Effector memory CD8-positive, alpha-beta T cell (primary cell): Measurements from ENCODE around the gene CADM2.

Experiments used
- ATAC-seq: fragments of 150-1000 bp; cut with Tn5 transposase; replicated peaks from 2 replicates; pipeline ENCODE4 v1.10.0; 2021; ENCODE audit warnings: mild to moderate bottlenecking, moderate library complexity
- DNase-seq, 3 experiments: peaks; one replicate each; pipeline ENCODE4 v3.0.0; 2021
- H3K27ac Mint-ChIP-seq, 2 donors: one replicate each; pipeline ENCODE4 v1.8.0; 2022; ENCODE audit warnings: mild to moderate bottlenecking in 2 of 2, mixed read lengths in 2 of 2, moderate library complexity in 2 of 2
- H3K27me3 Mint-ChIP-seq, 2 donors: one replicate each; pipeline ENCODE4 v1.8.0; 2022; ENCODE audit warnings: mixed read lengths in 2 of 2
- H3K36me3 Mint-ChIP-seq: one replicate; pipeline ENCODE4 v1.8.0; 2022; ENCODE audit warnings: mild to moderate bottlenecking, moderate library complexity, mixed read lengths; ENCODE audit not compliant: insufficient read depth
- H3K4me1 Mint-ChIP-seq, 2 donors: one replicate each; pipeline ENCODE4 v1.8.0; 2022; ENCODE audit warnings: low read depth in 2 of 2, mixed read lengths in 2 of 2
- H3K4me3 Mint-ChIP-seq, 2 donors: one replicate each; pipeline ENCODE4 v1.8.0; 2022; ENCODE audit warnings: mild to moderate bottlenecking in 2 of 2, mixed read lengths in 2 of 2, moderate library complexity in 2 of 2
- H3K9me3 Mint-ChIP-seq, 2 donors: one replicate each; pipeline ENCODE4 v1.8.0; 2022; ENCODE audit warnings: mixed read lengths in 2 of 2

CADM2 gene

GRCh38 chr3:85796140-85796539, 837.4 kb downstream of the CADM2 start:
- no peak for ATAC-seq
- no peak overlapping the region for H3K4me3 Mint-ChIP-seq

GRCh38 chr3:85800676-85801075, 841.9 kb downstream of the CADM2 start:
- no peaks in the 10 kb centered on the region for H3K36me3 Mint-ChIP-seq
- H3K4me1 Mint-ChIP-seq: no peaks in the 10 kb centered on the region
- H3K9me3 Mint-ChIP-seq: peaks cover 6 to 17% of the 10 kb centered on the region in 2 donors
- ATAC-seq (no peak), DNase-seq (no peak)
- H3K4me3 Mint-ChIP-seq: no peak overlapping the region
- H3K27me3 Mint-ChIP-seq: no peaks in the 10 kb centered on the region
- H3K27ac Mint-ChIP-seq: no peak overlapping the region

More at GRCh38 chr3:85796140-85796539, 837.4 kb downstream of the CADM2 start:
- Mint-ChIP-seq H3K36me3 (no peaks in the 10 kb centered on the region), H3K4me1 (no peaks in the 10 kb centered on the region), H3K27me3 (no peaks in the 10 kb centered on the region), H3K27ac (no peak overlapping the region), H3K9me3 (peaks cover 13 to 17% of the 10 kb centered on the region in 2 donors)
- no peak for DNase-seq

DNA sequence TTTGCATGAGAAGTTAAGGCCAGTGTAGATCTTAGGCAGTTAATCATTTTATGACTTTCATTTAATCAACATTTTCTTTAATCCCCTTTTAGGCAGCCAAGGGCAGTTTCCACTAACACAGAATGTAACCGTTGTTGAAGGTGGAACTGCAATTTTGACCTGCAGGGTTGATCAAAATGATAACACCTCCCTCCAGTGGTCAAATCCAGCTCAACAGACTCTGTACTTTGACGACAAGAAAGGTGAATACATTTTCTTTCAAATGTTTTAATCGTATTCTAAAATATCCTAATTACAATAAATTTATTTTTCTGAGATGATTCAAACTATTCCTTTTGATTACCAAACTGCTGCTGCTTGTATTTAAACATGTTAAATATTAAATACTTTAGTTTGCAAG, 843.2 kb downstream of the CADM2 start:
- ATAC-seq (no peak), DNase-seq (no peak)
- H3K27me3 Mint-ChIP-seq: no peaks in the 10 kb centered on the region
- no peak overlapping the region for H3K27ac Mint-ChIP-seq
- H3K9me3 Mint-ChIP-seq: peaks cover 6 to 17% of the 10 kb centered on the region in 2 donors
- H3K4me3 Mint-ChIP-seq: no peak overlapping the region
- no peaks in the 10 kb centered on the region for H3K4me1 Mint-ChIP-seq
- no peaks in the 10 kb centered on the region for H3K36me3 Mint-ChIP-seq

- no peaks in the 10 kb centered on the region for H3K4me1 Mint-ChIP-seq
- DNase-seq (no peak), ATAC-seq (no peak)
- H3K4me3 Mint-ChIP-seq: no peak overlapping the region
- peaks cover 0 to 8% of the 10 kb centered on the region in 2 donors for H3K9me3 Mint-ChIP-seq
- H3K27me3 Mint-ChIP-seq: no peaks in the 10 kb centered on the region
- H3K27ac Mint-ChIP-seq: no peak overlapping the region
- H3K36me3 Mint-ChIP-seq: no peaks in the 10 kb centered on the region
Measured at GRCh38 chr3:85808755-85809154, 850.0 kb downstream of the CADM2 start.

DNA sequence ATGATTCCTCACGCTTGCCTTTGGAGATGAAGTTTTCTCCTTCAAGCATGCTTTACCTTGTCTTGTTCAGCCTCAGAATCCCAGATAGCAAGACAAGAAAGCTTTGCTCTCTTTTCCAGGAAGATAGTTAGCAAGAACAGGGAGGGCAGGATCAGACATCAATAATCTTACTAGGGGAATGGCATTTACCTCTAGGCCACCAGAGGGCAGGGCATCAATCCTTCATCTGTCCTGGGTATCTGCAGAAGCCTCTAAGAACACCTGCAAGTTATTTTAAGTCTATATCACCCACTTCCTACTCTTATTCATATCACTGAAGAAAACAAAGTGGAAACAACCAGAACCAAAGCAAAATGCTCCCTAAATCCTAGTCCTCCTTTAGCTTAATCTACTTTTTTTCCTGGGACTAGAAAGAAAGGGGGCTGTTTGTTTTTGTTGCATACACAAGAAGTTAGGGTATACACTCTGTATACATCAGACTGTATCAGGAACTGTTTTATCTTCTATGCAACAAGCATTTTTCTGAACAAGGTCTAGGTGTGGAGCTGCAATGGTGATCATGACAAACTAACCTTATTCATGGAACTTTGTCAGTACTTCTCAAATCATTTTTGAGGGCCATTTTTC, 862.5 kb downstream of the CADM2 start:
- ATAC-seq: no peak
- Mint-ChIP-seq H3K36me3 (no peaks in the 10 kb centered on the region), H3K9me3 (peaks cover 1 to 9% of the 10 kb centered on the region in 2 donors), H3K27ac (no peak overlapping the region), H3K4me1 (no peaks in the 10 kb centered on the region), H3K27me3 (no peaks in the 10 kb centered on the region), H3K4me3 (no peak overlapping the region)
- DNase-seq: no peak

- no peaks in the 10 kb centered on the region for H3K27me3 Mint-ChIP-seq
- no peak for DNase-seq
Measured at GRCh38 chr3:85835857-85836440, 877.2 kb downstream of the CADM2 start.

DNA sequence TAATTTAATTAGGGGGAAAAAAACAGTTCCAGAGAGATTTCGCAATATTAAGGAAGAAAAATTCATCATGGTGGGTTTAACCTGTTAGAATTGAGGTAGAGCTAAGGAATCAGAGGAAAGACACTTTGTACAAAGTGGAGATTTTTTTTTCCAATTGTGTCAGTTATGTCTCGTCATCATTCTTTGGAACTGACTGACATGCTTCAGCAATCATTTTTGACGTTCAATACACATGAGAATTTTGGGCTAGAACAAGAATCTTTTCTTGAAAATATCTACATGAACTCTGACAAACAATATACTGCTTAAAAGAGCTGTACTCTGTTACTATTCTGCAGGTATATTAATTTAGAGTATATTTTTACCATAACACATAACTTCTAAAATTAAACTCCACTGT, 878.6 kb downstream of the CADM2 start:
- no peak overlapping the region for H3K27ac Mint-ChIP-seq
- H3K9me3 Mint-ChIP-seq: peaks cover 0 to under 1% of the 10 kb centered on the region in 2 donors
- no peak for DNase-seq
- no peaks in the 10 kb centered on the region for H3K36me3 Mint-ChIP-seq
- H3K4me3 Mint-ChIP-seq: no peak overlapping the region
- ATAC-seq: no peak
- no peaks in the 10 kb centered on the region for H3K4me1 Mint-ChIP-seq
- no peaks in the 10 kb centered on the region for H3K27me3 Mint-ChIP-seq

More at GRCh38 chr3:85835857-85836440, 877.2 kb downstream of the CADM2 start:
- no peaks in the 10 kb centered on the region for H3K4me1 Mint-ChIP-seq
- no peak overlapping the region for H3K4me3 Mint-ChIP-seq
- no peak for ATAC-seq
- peaks cover 0 to 9% of the 10 kb centered on the region in 2 donors for H3K9me3 Mint-ChIP-seq
- H3K36me3 Mint-ChIP-seq: no peaks in the 10 kb centered on the region
- no peak overlapping the region for H3K27ac Mint-ChIP-seq

DNA sequence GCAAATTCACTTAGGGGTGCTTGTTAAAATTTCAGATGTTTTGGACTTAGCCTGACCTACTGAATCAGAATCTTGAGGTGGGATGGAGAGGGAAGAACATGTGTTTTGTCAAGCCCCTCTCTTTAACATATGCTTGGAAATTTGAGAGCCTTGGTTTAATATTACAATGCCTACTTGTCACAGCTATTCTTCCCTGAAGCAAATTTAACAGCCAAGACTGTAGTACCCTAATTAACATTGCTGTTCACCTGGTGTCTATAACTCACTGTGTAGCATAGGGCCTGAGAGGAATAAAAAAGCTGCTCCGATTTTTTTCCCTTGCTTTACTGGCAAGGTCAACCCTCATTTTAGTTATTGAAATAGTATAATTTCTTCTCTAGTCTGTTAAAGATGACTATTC, 880.1 kb downstream of the CADM2 start:
- DNase-seq: no peak
- no peaks in the 10 kb centered on the region for H3K4me1 Mint-ChIP-seq
- no peaks in the 10 kb centered on the region for H3K36me3 Mint-ChIP-seq
- no peaks in the 10 kb centered on the region for H3K9me3 Mint-ChIP-seq
- ATAC-seq: no peak
- no peaks in the 10 kb centered on the region for H3K27me3 Mint-ChIP-seq
- no peak overlapping the region for H3K4me3 Mint-ChIP-seq
- H3K27ac Mint-ChIP-seq: no peak overlapping the region

- DNase-seq: no peak
- Mint-ChIP-seq H3K4me3 (no peak overlapping the region), H3K9me3 (no peaks in the 10 kb centered on the region), H3K27ac (no peak overlapping the region), H3K4me1 (no peaks in the 10 kb centered on the region), H3K27me3 (no peaks in the 10 kb centered on the region), H3K36me3 (no peaks in the 10 kb centered on the region)
- ATAC-seq: no peak
Measured at GRCh38 chr3:85842081-85842480, 883.3 kb downstream of the CADM2 start.

- H3K4me1 Mint-ChIP-seq: no peaks in the 10 kb centered on the region
- DNase-seq: no peak
- no peaks in the 10 kb centered on the region for H3K36me3 Mint-ChIP-seq
- no peak overlapping the region for H3K27ac Mint-ChIP-seq
- no peak overlapping the region for H3K4me3 Mint-ChIP-seq
- no peak for ATAC-seq
- H3K27me3 Mint-ChIP-seq: no peaks in the 10 kb centered on the region
- peaks cover 7 to 11% of the 10 kb centered on the region in 2 donors for H3K9me3 Mint-ChIP-seq
Measured at GRCh38 chr3:85846940-85847339, 888.2 kb downstream of the CADM2 start.

GRCh38 chr3:85851071-85851470, 892.3 kb downstream of the CADM2 start:
- no peaks in the 10 kb centered on the region for H3K4me1 Mint-ChIP-seq
- H3K27ac Mint-ChIP-seq: no peak overlapping the region
- no peak for DNase-seq
- no peaks in the 10 kb centered on the region for H3K36me3 Mint-ChIP-seq
- ATAC-seq: no peak
- H3K9me3 Mint-ChIP-seq: peaks cover 15% of the 10 kb centered on the region in 2 donors
- no peaks in the 10 kb centered on the region for H3K27me3 Mint-ChIP-seq
- H3K4me3 Mint-ChIP-seq: no peak overlapping the region

DNA sequence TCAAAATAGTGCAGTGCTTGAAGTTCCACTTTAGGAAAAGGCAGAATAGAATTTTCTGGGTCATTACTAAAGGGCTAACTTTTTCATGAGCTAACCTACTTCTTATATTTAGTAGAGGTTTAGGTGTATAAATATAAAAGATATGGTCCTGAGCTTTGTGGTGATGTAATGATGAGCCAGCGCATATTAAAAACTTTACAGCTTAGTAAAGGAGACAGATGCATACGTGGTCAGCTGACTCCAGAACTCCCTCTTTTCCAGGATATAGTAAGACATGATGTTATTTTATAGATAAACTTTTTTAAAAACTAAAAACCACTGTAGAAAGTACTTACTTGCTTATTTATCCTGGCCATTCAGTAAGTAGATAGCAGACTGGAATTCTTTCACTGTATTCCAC, 895.0 kb downstream of the CADM2 start:
- Mint-ChIP-seq H3K27ac (no peak overlapping the region), H3K36me3 (no peaks in the 10 kb centered on the region), H3K4me1 (no peaks in the 10 kb centered on the region), H3K4me3 (no peak overlapping the region), H3K9me3 (peaks cover 15% of the 10 kb centered on the region in 2 donors), H3K27me3 (no peaks in the 10 kb centered on the region)
- DNase-seq: no peak
- ATAC-seq: no peak

- Mint-ChIP-seq H3K36me3 (no peaks in the 10 kb centered on the region), H3K9me3 (peaks cover 20 to 25% of the 10 kb centered on the region in 2 donors), H3K4me3 (no peak overlapping the region), H3K27ac (no peak overlapping the region), H3K27me3 (no peaks in the 10 kb centered on the region), H3K4me1 (no peaks in the 10 kb centered on the region)
- DNase-seq (no peak), ATAC-seq (no peak)
Measured at GRCh38 chr3:85862893-85863455, 904.2 kb downstream of the CADM2 start.

- Mint-ChIP-seq H3K27ac (no peak overlapping the region), H3K36me3 (no peaks in the 10 kb centered on the region), H3K27me3 (no peaks in the 10 kb centered on the region), H3K4me3 (no peak overlapping the region), H3K4me1 (no peaks in the 10 kb centered on the region), H3K9me3 (peaks cover 20 to 26% of the 10 kb centered on the region in 2 donors)
- no peak for DNase-seq
- ATAC-seq: no peak
Measured at GRCh38 chr3:85864896-85865295, 906.1 kb downstream of the CADM2 start.
